H1 (cell line): ENCODE results near the gene HELZ2. TPM values are rescaled to one million over a fixed set of nuclear protein-coding genes. Genes with fewer than 3 reads are reported as not detected.

Source experiments
- ATF2 ChIP-seq: IDR thresholded peaks from 2 replicates; pipeline ENCODE4 v1.6.1; 2012; ENCODE audit warnings: low read length, inconsistent platforms
- CREB1 ChIP-seq: IDR thresholded peaks from 2 replicates; pipeline ENCODE4 v1.6.1; 2012; ENCODE audit warnings: inconsistent platforms
- EGR1 ChIP-seq: IDR thresholded peaks from 2 replicates; pipeline ENCODE4 v1.6.1; 2011; ENCODE audit warnings: low read depth, low read length, borderline replicate concordance
- EP300 ChIP-seq, 2 experiments: IDR thresholded peaks; 1 replicate in 1 of 2; 2 replicates in 1 of 2; pipeline ENCODE4 v1.6.1; 2011 to 2012; ENCODE audit warnings: low read depth in 2 of 2, low read length in 2 of 2, mild to moderate bottlenecking in 2 of 2, borderline replicate concordance in 1 of 2, inconsistent platforms in 1 of 2, moderate library complexity in 1 of 2
- GABPA ChIP-seq: IDR thresholded peaks from 2 replicates; pipeline ENCODE4 v1.6.1; 2011; ENCODE audit warnings: mild to moderate bottlenecking, low read length, moderate library complexity, borderline replicate concordance; ENCODE audit not compliant: insufficient read depth
- JUN ChIP-seq: IDR thresholded peaks from 2 replicates; pipeline ENCODE4 v1.6.1; 2011; ENCODE audit warnings: low read depth, mild to moderate bottlenecking, improper control_type of control experiment, low read length
- KDM4A ChIP-seq: IDR thresholded peaks from one replicate; pipeline ENCODE4 v1.7.1; 2012; ENCODE audit warnings: low read depth, mild to moderate bottlenecking, moderate library complexity, low read length, inconsistent platforms; ENCODE audit not compliant: severe bottlenecking
- KDM5A ChIP-seq: fragments of 200-600 bp; IDR thresholded peaks from 2 replicates; pipeline ENCODE4 v1.7.1; 2012; ENCODE audit warnings: mild to moderate bottlenecking, low read length, inconsistent platforms, mixed read lengths
- MAFK ChIP-seq: IDR thresholded peaks from 2 replicates; pipeline ENCODE4 v1.6.1; 2012; ENCODE audit warnings: low read depth, mild to moderate bottlenecking, improper control_type of control experiment, low read length
- polyA plus RNA-seq, 7 experiments: library from polyadenylated mRNA; depleted of rRNA in 3 of 7; stranded (reverse) in 5 of 7; unstranded in 2 of 7; fragments of >200 nt in 5 of 7; fragments of 200-250 nt in 2 of 7; gene quantifications; 1 replicate in 5 of 7; 2 replicates in 1 of 7; 4 replicates in 1 of 7; pipeline versions ENCODE4 v1.2.1 to v1.2.3, GENCODE V29; 2011 to 2013; ENCODE audit warnings: missing spikeins in 2 of 7, mixed read lengths in 2 of 7
- total RNA-seq: library from RNA; stranded (reverse); fragmentation: NEBNext Ultra II Directional; extraction: Animal tissue kit (Norgen Biotek cat#: 25700); gene quantifications from 2 replicates; pipeline ENCODE4 v1.2.1, GENCODE V29; 2021
- TF ChIP-seq, protein P1 (sequence below): IDR thresholded peaks from 2 replicates; pipeline ENCODE4 v1.6.1; 2012; ENCODE audit warnings: inconsistent platforms

The HELZ2 gene
- total and polyA plus RNA-seq, 2 of the 8 experiments (the other 6 are each of a cell fraction or from before 2014, with no cell fraction given) = 7.9 to 17.5 TPM

- TF ChIP-seq EP300 (IDR thresholded peaks at IDR 0.05; ENCODE audit: borderline replicate concordance in 1 of 2, low read depth in 2 of 2, low read length in 2 of 2) = no peak
- TF ChIP-seq, protein P1, sequence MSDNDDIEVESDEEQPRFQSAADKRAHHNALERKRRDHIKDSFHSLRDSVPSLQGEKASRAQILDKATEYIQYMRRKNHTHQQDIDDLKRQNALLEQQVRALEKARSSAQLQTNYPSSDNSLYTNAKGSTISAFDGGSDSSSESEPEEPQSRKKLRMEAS = no peak
- no peak for TF ChIP-seq ATF2
- no peak for TF ChIP-seq MAFK
- no peak for TF ChIP-seq EGR1
- TF ChIP-seq KDM5A = no peak
- no peak for TF ChIP-seq KDM4A
- no peak for TF ChIP-seq JUN
- no peak for TF ChIP-seq CREB1
- TF ChIP-seq GABPA = no peak
Observed at GRCh38 chr20:63568986-63569949, 4.8 kb downstream of the HELZ2 start (continued).
